Measurements from ENCODE around the gene HCAR1. TPM values are rescaled to one million over a fixed set of nuclear protein-coding genes. Genes with fewer than 3 reads are reported as not detected.

The HCAR1 gene
- total RNA-seq, 1 experiment from 2014 or later, result 4.0 TPM

DNA sequence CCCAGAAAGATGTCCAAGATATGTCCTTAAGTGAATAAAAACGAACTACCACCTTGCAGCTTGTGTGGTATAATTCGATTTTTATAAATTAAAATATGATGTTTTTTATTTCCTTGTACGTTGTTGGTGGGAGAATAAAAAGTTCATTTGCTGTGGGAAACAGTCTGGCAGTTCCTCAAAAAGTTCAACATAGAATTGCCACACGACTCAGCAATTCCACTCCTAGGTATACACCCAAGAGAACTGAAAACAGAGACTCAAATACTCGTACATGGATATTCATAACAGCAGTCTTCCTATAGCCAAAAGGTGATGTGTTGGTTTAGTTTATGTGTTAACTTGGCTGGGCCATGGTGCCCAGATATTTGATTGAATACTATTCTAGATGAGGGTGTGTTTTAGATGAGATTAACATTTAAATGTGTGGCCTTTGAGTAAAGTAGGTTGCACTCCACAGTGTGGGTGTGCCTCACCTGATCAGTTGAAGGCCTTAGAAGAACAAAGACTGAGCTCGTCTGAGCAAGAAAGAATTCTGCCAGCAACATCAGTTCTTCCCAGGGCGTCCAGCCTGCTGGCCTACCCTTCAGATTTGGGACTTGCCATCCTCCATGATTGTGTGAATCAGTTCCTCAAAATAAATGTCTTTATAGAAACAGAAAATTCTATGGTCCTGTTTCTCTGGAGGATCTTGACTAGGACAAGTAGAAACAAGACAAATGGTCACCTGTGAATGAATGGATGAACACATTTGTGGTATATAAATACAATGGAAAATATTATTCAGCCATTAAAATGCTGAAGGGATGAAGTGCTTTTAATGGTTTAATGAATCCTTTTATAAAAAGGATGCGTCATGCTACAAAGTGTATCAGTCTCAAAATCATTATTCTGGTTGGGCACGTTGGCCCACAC is 16.8 kb upstream of the HCAR1 start:
- ChIA-PET CTCF (no interaction called here), POLR2A (ENCODE audit: unreplicated experiment) (no interaction called here)
- no peak for TF ChIP-seq EZH2 (IDR thresholded peaks at IDR 0.05; ENCODE audit: low read length, unreplicated experiment)
- no peak for TF ChIP-seq EZH2phosphoT487 (IDR thresholded peaks at IDR 0.05; ENCODE audit: borderline replicate concordance, low read length)
- TF ChIP-seq CTCF (conservative IDR thresholded peaks at IDR 0.05; ENCODE audit: low read depth, low read length), result no peak
- Histone ChIP-seq H3K79me2 (ENCODE audit: low read length) (no peaks in the 10 kb centered on the region), H3K4me3 (ENCODE audit: low read length) (no peak overlapping the region), H2AFZ (ENCODE audit: low read length) (no peak overlapping the region), H3K9ac (ENCODE audit: low read length) (no peak overlapping the region), H3K9me2 (replicated peaks; ENCODE audit: low read length) (no peaks in the 10 kb centered on the region), H4K20me1 (ENCODE audit: low read length) (no peaks in the 10 kb centered on the region), H3K4me2 (ENCODE audit: low read length) (no peak overlapping the region), H3K9me3 (ENCODE audit: low read length) (no peaks in the 10 kb centered on the region), H3F3A (ENCODE audit: low read length, unreplicated experiment) (peaks cover 5% of the 10 kb centered on the region), H3K27me3 (ENCODE audit: low read length) (no peaks in the 10 kb centered on the region), H3K27ac (ENCODE audit: low read length) (no peak overlapping the region), H3K36me3 (ENCODE audit: low read depth, low read length) (no peaks in the 10 kb centered on the region), H3K4me1 (ENCODE audit: insufficient read depth, low read length) (peaks cover 15% of the 10 kb centered on the region)
- DNase-seq (no peak), ATAC-seq (no peak)
- intact Hi-C loops (cut with micrococcal nuclease), result no loop called here
- no TSS peak for BruUV-seq (replicated peaks)

DNA sequence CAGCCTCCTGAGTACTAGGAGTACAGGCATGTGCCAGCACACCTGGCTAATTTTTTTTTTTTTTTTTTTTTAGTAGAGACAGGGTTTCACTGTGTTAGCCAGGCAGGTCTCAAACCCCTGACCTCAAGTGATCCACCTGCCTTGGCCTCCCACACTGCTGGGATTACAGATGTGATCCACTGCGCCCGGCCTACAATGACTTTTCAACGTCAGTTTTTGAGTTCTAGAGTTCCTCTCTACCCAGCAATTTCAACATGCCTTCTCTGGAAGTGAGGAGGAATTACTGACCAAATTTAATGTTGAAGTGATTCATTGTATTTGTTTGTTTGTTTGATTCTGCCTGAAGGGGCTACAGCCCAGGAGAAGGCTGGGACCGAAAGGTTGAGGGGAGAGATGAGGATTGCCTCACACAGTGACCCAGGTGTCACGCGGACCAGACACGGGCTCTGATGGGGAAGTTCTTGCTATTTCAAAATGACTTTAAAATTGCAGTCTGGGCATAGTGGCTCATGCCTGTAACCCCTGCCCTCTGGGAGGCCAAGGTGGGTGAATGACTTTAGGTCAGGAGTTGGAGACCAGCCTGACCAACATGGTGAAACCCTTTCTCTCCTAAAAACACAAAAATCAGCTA is 13.4 kb upstream of the HCAR1 start:
- no peak overlapping the region for H3K4me3 ChIP-seq (ENCODE audit: low read length)
- no TSS peak for BruUV-seq (replicated peaks)

More for the DNA sequence above, 13.4 kb upstream of the HCAR1 start:
- ChIA-PET CTCF (interaction anchor here (0.6 kb wide), 1 partner anchor 84 kb away, joined by 3 read pairs; no protein-coding TSS in a partner anchor), POLR2A (ENCODE audit: unreplicated experiment) (no interaction called here)
- Histone ChIP-seq H3K36me3 (ENCODE audit: low read depth, low read length) (no peaks in the 10 kb centered on the region), H3K79me2 (ENCODE audit: low read length) (no peaks in the 10 kb centered on the region), H3K4me2 (ENCODE audit: low read length) (no peak overlapping the region), H4K20me1 (ENCODE audit: low read length) (no peaks in the 10 kb centered on the region), H3K9ac (ENCODE audit: low read length) (no peak overlapping the region), H3K27me3 (ENCODE audit: low read length) (no peaks in the 10 kb centered on the region), H3K27ac (ENCODE audit: low read length) (no peak overlapping the region), H3K9me3 (ENCODE audit: low read length) (no peaks in the 10 kb centered on the region), H3K4me1 (ENCODE audit: insufficient read depth, low read length) (no peaks in the 10 kb centered on the region), H3F3A (ENCODE audit: low read length, unreplicated experiment) (no peaks in the 10 kb centered on the region), H3K9me2 (replicated peaks; ENCODE audit: low read length) (no peaks in the 10 kb centered on the region), H2AFZ (ENCODE audit: low read length) (no peak overlapping the region)
- TF ChIP-seq EZH2phosphoT487 (IDR thresholded peaks at IDR 0.05; ENCODE audit: borderline replicate concordance, low read length) (no peak), CTCF (conservative IDR thresholded peaks at IDR 0.05; ENCODE audit: low read depth, low read length) (no peak), EZH2 (IDR thresholded peaks at IDR 0.05; ENCODE audit: low read length, unreplicated experiment) (no peak)
- ATAC-seq, result no peak
- no peak for DNase-seq
- intact Hi-C loops (cut with micrococcal nuclease), result no loop called here
